ENCODE results near the gene MESD.
"Not testable (repeated sequence)": the region's sequence is repeated elsewhere in the genome, so short reads cannot be mapped to it uniquely, and the experiment has no call there.

Gene MESD

DNA sequence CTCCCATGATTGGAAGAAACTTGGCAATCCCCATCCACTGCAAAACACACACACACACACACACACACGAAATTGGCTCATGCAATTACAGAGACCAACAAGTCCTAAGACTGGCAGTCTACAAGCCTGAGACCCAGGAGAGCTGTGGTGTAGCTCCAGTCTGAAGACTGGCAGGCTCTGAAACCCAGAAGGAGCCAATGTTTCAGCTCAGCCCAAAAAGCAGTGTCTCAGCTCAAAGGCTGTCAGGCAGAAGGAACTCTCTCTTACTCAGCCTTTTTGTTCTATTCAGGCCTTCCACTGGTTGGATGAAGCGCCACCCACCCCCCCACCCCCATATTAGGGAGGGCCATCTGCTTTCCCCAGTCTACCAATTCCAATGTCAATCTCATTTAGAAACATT is 32.1 kb downstream of the MESD start:
- no peak for DNase-seq

DNA sequence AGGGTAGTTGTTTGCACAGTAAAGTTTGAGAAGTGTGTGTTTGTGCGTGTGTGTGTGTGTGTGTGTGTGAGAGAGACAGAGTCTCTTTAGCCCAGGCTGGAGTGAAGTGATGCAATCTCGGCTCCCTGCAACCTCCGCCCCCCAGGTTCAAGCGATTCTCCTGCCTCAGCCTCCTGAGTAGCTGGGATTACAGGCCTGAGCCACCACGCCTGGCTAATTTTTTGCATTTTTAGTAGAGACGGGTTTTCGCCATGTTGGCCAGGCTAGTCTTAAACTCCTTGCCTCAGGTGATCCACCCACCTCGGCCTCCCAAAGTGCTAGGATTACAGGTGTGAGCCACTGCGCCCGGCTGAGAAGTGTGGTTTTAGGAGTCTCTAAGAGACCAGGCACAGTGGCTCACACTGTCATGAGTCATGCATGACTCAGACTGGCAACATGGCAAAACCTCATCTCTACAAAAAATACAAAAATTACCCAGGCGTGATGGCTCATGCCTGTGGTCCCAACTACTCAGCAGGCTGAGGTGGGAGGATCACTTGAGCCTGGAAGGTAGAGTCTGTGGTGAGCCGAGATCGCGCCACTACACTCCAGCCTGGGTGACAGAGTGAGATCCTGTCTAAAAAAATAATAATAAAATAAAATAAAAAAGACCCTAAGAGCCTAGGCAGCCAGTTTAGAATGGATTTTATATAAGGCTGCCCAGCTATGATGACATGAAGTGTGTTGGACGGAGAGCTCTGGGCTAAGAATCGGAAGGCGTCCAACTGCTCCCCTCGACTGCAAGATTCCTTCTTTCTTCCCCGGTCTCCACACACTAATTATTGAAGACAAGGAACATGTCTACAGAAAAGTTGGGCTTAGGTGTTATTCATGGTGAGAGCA is 33.8 kb downstream of the MESD start:
- DNase-seq: not testable (repeated sequence)

DNA sequence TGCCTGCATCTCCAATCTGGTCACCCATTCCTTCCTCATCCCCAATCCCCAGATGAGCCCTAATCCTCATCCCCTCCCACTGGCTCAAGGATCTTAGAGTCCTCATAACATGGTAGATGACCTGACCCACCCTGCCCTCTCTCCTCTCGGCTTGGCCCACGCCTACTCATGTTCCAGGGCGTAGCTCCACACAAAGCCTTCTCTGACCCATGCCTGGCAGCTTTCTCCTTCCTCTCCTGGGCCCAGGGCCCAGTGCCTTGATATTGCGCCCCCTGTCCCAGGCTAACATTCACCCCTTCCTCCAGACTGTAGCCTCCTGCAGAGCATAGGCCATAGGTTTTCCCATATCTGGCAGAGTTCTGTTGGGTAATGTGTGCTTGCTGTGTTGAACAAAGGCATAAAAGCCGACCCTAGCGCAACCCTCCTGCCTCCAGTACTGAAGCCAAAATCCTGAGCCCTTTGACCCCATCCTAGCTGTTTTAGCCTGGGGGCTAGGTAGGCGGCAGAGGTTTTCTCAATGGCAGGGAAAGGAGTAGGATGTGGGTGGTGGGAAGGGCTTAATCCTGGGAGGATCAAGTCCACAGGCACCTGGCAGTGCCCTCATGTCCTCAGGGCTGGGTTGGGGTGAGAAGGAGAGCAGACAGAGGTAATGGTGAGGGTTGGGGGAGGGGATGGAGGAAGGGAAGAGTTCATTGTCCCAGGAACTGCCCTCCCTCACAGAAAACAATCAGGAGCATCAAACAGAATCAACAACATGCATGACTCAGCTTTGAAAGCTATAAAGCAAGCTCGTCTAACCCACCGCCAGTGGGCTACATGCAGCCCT is 35.5 kb downstream of the MESD start:
- DNase-seq: no peak

DNA sequence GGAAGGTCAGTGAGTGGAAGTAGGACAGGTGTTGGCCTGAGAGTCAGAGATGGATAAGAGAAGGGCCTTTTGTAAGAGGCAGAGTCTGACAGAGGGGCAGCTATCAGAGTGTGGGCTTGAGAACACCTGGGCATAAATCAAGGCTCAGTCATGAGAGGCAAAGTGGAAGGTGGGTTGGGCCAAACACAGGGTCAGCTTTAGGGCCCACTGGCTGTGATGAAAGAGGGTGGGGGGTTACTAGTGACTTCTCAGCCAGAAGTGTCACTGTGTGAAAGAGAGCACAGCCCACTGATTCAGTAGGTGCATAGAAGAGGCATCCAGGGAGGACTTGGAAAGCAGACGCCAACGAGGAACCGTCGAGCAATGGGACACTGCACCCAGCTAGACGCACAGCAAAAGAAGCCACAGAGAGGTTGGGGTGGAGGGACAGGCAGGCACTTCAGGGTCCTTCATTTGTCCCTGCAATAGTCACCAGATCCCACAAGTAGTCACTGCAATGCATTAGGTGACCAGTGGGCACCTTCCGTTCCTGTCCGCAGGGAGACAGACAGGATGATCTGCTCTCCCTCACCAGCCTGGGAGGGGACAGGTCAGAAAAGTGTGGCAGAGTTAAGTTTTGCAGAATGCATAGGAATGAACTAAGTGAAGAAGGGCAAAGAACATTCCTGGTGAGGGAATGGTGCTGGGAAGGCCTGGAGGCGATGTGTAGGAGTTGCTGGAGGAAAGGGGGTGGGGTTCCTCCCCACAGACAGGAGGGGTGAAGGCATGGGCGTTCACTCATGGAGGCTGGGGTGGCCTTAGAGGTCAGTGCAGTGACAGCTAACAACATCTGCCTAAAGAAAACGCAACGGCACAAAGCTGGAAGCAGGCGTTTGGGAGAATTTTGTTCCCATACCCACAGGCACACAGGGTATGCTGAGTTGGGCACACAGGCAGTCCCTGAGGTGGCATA is 36.3 kb downstream of the MESD start:
- DNase-seq: no peak

DNA sequence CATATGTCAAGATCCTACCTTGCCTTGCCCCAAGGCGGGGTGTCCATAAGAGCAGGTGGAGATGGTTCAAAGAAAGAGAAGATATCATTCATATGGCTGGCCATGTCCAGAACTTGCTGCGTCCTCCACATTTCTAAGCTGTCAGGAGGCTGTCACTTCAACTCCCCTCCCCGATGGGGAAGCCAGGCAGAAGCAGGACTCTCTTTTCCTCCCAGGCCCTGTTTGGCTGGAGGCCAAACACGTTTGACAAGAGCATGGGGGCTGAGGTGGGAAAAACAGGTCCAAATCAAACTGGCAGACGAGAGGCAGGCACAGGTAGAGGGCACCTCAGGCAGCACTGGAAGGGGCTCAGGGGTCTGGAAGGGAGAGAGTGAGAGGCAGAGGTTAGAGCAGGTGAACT is 37.7 kb downstream of the MESD start:
- DNase-seq: no peak

DNA sequence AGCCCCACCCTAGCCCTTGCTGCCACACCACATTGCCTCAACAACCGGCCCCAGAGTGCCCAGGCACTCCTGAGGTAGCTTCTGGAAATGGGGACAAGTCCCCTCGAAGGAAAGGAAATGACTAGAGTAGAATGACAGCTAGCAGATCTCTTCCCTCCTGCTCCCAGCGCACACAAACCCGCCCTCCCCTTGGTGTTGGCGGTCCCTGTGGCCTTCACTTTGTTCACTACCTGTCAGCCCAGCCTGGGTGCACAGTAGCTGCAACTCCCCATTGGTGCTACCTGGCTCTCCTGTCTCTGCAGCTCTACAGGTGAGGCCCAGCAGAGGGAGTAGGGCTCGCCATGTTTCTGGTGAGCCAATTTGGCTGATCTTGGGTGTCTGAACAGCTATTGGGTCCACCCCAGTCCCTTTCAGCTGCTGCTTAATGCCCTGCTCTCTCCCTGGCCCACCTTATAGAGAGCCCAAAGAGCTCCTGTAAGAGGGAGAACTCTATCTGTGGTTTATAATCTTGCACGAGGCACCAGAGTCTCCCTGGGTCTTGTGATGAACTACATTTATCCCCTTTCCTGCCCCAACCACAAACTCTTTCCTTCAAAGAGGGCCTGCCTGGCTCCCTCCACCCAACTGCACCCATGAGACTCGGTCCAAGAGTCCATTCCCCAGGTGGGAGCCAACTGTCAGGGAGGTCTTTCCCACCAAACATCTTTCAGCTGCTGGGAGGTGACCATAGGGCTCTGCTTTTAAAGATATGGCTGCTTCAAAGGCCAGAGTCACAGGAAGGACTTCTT is 39.1 kb downstream of the MESD start:
- DNase-seq: no peak

DNA sequence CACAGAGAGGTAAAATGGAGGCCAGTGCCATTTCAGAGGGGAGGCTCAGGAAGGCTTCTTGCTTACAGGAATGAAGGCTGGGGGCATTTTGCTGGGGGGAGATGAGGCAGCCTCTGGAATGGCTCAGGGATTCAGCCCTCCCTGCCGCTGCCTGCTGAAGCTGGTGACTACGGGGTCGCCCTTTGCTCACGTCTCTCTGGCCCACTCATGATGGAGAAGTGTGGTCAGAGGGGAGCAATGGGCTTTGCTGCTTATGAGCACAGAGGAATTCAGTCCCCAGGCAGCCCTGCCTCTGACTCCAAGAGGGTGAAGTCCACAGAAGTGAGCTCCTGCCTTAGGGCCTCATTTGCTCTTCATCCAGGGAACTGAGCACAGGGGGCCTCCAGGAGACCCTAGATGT is 39.9 kb downstream of the MESD start:
- DNase-seq: no peak

DNA sequence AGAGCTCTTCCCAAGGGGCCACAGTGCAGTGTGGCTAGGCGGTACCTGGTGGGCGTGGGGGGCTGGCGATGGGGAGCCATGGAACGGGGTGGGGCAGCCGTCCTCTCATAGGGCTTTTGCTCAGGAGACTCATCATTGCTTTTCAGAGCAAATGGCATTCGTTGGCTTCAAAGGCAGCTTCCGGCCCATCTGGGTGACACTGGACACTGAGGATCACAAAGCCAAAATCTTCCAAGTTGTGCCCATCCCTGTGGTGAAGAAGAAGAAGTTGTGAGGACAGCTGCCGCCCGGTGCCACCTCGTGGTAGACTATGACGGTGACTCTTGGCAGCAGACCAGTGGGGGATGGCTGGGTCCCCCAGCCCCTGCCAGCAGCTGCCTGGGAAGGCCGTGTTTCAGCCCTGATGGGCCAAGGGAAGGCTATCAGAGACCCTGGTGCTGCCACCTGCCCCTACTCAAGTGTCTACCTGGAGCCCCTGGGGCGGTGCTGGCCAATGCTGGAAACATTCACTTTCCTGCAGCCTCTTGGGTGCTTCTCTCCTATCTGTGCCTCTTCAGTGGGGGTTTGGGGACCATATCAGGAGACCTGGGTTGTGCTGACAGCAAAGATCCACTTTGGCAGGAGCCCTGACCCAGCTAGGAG is 40.8 kb downstream of the MESD start:
- DNase-seq: no peak

DNA sequence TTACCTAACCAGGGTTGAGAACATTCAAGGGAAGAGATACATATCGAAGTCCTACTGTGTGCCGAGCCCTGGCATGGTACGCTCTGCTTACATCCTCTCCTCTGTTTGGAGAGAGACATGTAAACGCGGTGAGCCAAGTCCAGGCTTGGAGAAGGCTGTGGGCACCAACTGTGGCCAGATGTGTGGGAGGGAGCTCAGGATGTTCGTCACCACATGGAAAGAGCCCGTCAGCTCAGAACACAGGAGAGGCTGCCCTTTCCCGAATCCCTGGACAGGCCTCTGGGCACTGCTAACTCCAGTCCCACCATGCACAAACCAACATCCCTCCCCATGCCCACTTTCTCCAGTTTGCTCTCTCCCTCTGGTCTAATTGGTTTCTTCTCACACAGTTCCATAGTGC is 43.0 kb downstream of the MESD start:
- no peak for DNase-seq

DNA sequence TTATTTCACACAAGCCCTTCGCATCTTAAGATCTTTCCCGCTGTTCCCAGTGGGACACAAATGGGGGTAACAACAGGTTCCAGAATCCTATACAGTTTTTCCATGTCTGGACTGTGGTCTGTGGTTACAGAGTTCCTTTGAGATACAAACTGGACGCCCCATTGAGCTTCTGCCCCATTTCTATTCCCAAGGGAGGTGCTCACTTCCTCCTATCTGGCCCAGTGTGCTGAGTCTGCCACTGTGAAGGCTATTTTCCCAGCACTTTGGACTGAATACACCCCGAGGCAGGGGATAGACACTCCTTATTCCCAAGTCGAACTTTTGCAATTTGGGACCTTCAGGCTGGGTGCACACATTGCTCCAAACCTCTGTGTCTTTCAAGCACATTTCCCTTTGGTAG is 44.0 kb downstream of the MESD start:
- no peak for DNase-seq

DNA sequence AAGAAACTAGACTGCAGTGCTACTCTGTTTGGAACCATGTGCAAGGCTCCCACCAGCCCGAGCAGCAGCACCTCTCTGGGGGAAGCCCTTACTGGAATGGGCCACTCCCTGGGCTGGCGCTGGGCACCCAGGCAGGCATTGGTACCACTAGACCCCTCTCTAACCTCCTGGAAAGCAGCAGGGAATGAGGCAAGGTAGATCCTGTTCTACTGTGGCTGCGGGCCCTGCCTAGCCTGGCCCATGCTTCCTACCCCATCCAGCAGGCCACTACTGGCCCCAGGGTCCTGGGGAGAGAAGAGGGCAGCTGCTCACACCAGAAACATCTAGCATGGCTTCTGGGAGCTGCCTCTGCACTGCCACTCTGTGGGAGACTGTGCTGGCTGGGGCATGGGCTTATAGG is 44.8 kb downstream of the MESD start:
- DNase-seq: no peak

DNA sequence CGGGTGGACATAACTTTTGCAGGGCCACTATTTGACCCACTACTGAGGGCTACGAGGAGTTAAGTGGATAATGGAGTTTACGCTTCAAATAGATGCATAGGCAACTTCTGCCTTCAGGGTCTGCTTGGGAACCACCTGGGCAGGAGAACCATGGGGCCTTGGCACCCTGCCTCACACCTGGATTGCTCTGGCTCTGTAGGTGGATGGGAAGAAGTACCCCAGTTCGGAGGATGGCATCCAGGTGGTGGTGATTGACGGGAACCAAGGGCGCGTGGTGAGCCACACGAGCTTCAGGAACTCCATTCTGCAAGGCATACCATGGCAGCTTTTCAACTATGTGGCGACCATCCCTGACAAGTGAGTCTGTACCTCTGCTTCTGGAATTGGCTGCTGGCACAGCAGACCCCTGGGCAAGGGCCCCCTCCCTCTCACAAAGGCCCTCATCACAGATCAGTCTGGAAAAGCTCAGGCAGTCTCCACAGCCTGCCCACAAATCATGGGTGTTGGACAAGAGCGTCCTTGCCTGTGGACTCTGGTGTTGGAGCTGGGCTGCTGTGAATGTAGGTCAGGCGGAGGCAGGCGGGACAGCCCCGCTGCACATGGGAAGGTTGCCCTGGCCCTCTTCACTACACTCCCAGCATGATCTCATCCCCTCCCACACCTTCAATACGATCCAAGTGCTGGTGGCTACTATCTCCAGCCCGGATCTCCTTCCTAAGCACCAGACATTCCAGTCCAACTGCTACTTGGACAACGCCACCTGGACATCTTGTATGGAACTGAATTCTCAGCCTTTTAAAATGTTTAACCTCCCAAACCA is 46.7 kb downstream of the MESD start:
- DNase-seq: no peak

DNA sequence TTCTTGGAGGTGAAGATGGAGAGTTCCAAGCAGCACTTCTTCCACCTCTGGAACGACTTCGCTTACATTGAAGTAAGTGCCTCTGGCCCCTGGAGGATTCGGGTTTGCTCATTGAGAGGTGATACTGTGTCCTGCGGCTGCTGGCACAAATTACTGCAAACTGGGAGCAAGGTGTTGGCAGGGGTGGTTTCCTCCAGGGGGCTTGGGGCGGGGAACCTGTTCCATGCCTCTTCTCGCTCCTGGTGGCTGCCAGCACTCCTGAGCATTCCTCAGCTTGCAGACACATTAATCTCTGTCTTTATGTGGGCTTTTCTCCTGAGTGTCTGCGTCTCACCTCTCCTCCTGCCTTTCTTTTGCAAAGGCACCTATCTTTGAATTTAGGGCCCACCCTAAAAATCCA is 47.4 kb downstream of the MESD start:
- DNase-seq: no peak

DNA sequence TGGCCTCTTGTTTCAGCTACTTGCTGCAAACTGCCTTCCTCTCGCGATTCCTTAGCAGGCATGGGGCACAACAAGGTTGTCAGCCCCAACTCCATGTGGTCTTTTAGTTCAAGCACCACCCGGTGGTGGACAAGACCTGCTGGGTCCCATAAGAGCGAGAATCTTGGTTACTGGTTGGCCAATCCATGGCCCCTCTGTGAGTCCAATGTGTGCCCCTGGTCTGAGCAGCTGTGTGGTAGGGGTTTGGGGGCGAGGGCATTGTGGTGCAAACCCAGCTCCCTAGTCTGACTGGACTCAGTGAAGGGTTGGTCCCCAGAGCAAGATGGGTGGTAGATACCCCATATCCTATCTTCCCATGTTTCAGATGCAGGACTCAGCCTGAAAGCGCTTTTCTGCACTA is 48.8 kb downstream of the MESD start:
- DNase-seq: no peak

DNA sequence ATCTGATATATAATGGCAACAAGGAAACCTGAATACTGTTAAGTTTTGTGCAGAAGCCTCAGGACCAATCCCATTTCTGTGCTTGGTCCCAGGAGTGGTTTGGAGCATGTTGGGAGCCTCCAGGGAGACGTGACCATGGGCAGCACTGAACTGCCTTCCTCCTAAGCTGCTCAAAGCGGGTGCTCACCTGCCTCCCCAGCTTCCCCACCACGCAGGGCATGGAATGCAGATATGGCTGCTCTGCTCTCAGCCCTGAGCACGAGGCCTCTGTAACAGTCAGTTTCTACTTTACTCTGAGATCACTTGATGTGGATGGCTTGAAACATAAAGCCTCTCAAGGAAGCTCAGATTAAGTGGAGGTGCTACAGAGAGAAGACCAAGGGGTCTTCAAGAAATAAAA is 49.3 kb downstream of the MESD start:
- no peak for DNase-seq

DNA sequence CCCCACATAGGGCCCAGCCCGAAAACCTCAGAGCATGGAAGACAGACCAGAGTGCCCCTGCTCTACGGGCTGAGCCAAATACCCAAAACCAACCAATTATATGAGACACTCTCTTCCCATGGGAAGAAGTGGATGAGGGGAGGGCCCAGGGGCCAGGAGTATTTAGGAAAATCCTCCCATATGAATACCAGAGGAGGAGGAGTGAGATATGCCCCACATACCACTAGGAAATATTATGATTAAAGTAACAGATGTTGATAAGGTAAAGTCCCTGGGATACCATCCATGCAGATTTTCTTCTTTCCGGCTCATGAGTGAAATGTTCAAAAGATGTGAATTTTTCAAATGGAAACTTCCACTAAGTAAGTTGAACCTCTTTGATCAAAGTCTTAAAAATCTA is 50.4 kb downstream of the MESD start:
- DNase-seq: no peak

DNA sequence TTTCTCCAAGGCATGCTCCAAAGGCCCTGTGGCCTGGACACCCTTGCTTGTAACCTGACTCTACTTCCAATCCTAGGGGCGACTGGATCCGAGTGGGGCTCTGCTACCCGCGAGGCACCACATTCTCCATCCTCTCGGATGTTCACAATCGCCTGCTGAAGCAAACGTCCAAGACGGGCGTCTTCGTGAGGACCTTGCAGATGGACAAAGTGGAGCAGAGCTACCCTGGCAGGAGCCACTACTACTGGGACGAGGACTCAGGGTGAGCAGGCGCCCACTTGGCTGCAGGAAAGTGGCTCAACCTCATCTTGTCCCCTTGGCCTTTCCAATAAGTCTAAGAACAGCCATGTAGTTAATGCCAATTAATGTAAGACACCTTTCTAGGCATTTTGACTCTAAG is 51.9 kb downstream of the MESD start:
- DNase-seq: no peak

DNA sequence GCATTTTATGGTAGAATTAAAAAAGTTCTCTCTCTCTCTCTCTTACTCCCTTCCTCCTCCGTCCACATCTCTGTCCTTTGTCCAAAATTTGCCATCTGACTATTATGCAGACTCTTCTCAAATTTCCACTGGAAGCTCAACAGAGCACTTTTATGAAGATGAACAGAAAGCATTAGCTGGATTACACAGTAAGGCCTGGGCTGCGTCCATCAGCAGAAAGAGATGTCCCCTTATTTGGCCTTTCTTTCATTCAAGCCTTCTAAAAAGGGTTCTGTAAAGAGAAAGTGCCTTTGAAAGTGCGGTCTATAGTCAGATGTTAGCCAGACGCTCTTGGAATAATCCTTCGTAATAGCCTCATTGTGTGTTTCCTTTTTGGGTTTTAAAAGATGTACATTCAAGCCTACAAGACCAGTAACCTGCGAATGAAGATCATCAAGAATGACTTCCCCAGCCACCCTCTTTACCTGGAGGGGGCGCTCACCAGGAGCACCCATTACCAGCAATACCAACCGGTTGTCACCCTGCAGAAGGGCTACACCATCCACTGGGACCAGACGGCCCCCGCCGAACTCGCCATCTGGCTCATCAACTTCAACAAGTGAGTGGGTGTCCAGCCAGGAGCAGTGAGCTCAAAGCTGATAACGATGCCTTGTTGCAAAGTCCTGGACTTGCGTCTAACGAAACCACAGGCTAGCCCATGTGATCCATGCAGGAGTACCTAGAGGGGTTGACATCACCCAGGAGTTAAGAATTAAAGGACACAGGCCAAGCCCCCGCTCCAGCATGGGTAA is 53.1 kb downstream of the MESD start:
- DNase-seq: no peak

DNA sequence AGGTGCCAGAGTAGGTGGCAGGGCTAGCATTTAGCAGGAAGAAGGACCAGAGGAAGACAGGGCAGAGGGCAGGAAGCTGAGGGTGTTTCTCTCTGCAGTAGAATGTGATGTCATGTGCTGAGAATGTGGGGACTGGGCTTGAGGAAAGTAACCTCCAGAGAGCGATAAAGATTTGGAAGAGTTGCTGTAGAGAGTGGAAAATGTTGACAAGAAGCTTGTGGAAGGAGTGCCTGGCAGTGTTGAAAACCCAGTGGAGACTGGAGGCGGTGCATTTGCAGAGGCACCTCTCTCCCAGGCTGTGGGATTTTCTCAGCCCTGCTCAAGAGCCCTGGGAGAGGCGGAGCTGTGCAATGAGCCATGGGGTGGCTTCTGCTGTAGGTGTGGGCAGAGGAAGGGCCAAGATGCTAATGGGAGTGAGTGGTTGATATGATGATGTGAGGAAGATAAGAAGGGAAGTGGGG is 54.8 kb downstream of the MESD start:
- no peak for DNase-seq

DNA sequence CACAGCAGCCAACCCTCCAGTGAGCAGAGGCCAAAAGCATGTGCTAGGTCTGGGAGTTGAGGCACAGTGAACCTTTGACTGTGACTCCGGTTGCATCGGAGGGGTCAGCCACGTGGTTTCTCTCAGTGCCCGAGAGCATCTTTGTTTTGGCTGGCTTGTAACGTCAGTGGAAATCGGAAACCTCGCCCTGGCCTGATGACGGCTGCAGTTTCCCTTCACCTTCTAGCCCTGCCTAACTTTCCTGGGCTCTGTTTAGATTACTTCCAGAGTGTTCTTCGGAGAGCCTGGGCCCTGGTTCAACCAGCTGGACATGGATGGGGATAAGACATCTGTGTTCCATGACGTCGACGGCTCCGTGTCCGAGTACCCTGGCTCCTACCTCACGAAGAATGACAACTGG is 56.6 kb downstream of the MESD start:
- DNase-seq: no peak
